Measurements from ENCODE around the gene CDC123.

- no peak for TF ChIP-seq POLR2A (IDR thresholded peaks at IDR 0.05)
- no peak for TF ChIP-seq CTCF (IDR thresholded peaks at IDR 0.05)
Observed at GRCh38 chr10:12269056-12269455, 73.1 kb downstream of the CDC123 start.

All from adrenal gland (tissue), 5 donors.